GM19025 (cell line): Measurements from ENCODE around the gene TMEM200B.
"Not testable (repeated sequence)": the region's sequence is repeated elsewhere in the genome, so short reads cannot be mapped to it uniquely, and the experiment has no call there.

ENCODE experiments used
- ATAC-seq: cut with Tn5 transposase; IDR thresholded peaks from one replicate; pipeline ENCODE4 v1.9.1; 2021; ENCODE audit warnings: mild to moderate bottlenecking, low read depth, moderate library complexity; ENCODE audit not compliant: unreplicated experiment

TMEM200B gene

DNA sequence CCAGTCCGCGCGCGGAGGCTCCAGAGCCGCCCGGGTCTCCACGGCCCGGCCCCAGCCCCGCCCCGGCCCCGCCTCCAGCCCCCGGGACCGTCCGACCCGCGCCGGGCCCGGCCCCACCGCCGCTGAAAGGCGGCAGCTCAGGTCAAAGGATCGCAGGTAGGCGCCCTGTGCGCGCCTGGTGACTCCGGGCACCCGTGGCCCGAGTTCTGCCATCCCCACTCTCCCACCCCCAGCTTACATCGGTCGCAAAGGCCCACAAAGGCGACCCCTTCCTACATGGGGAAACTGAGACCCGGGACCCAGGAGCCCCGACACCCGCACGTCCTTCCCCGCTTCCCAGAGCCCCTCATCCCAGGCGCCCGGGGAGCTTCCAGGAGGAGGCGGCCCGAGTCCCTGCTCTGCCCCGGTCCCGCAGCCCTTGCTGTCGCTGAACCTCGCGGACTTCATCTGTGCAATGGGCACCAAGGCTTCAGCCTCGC, at the start of gene TMEM200B:
TMEM200B (minus strand) TSS at position 17 of the 479 bp plus-strand sequence. CDS start 2,075 bp downstream, outside the sequence.
- ATAC-seq = no peak

- ATAC-seq = no peak
Observed at GRCh38 chr1:29172415-29172939, 48.8 kb upstream of the TMEM200B start.

GRCh38 chr1:29171521-29171920, 47.8 kb upstream of the TMEM200B start:
- no peak for ATAC-seq

GRCh38 chr1:29171089-29171488, 47.4 kb upstream of the TMEM200B start:
- ATAC-seq = no peak

GRCh38 chr1:29169976-29170375, 46.3 kb upstream of the TMEM200B start:
- no peak for ATAC-seq

DNA sequence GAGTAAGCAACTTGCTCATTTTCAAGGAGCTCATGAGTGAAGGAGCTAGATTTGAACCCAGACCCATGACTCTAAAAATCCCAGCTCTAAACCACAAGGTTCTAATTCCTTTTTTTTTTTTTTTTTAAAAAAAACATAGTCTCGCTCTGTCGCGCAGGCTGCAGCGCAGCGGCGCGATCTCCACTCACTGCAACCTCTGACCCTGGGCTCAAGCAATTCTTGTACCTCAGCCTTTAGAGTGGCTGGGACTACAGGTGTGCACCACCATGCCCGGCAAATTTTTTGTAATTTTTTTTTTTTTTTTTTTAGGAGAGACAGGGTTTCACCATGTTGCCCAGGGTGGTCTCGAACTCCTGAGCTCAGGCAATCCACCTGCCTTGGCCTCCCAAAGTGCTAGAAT, 44.2 kb upstream of the TMEM200B start:
- ATAC-seq = no peak

DNA sequence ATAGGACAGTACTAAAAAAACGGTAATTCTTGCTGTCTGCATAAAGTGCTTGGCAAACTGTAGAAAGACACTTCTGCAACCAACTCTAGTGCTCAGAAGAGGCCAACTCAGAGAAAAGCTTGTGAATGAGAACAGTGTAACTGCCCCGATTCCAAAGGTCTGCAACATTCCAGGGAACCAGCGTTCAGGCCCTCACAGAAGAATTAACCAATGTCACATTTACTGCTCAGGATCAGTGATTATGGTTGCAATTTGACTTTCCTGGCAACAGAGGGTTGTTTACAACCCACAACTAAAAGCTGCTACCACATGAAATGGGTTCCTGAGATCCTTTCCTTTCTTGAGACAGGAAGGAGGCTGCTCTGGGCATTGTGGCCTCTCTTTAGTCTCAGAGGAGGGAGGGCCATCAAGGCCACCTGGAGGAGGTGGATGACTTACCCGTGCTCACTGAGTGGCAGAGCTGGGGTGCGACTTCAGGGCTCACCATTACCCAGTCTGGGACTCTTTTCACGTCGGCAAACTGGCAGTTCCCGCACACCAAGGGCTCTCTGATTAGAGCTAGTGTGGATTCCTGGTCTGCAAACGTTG, 42.7 kb upstream of the TMEM200B start:
- no peak for ATAC-seq

DNA sequence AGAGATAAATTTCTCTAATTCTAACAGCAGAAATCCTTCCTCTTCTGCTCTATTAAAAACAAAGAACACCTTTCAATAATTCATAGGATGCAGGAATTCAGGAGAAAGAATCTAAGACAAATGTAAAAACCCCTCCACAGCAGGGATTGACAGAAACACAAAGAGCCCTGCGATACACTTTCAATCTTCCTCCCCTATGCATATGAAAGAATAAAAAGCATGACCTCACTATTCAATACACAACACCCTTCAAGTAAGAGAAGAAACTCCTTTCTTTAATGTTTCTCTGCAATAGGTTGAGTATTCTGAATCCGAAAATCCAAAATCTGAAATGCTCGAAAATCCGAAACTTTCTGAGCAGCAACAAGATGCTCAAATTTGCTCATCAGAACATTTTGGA, 40.9 kb upstream of the TMEM200B start:
- no peak for ATAC-seq

DNA sequence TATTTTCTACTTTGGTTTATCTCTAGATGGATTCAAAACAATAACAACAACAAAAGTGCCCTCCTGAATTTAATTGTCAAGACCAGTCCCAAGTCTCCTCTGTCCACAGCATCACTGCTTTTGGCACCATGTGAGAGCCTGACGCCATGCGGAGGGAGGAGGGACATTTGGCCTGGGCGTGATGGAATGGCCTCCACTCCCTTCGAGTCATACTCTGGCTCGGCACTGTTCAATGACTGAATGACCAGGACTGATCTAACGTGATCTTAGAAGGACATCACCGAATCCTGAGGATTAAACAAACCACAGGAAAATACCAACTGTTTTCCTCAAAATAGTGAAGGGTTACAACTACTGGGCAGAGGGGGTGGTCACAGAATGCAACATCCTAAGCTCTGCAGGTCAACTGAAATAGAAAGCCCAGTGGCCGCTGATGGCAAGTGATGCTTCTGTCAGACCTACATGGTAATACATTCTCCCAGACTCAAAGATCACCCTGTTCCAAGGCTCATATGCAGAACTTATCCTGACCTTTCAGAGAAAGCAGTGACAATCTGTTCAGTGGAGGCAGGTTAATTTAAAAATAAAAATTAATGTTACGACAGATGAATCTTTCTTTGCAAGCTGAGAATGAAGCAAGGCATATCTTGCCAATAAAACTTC, 38.9 kb upstream of the TMEM200B start:
- ATAC-seq = no peak

DNA sequence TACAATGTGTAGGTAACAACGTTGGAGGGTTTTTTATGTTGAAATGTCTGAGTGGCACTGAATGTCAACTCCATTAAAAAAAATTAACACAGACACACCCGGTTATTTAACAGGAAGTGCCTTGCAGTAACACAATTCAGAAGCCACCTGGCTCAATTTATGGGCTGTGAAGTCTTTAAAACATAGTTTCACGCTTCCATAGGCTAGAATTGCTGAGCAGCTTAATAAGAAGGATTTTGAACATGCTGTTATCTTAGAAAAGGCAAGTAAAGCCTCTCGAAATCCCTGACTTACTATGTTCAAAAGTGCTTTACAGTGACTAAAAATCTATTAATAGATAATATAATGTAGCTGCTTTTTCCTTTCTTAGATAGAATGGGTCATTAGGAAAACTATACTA, 38.3 kb upstream of the TMEM200B start:
- no peak for ATAC-seq

GRCh38 chr1:29159773-29160172, 36.1 kb upstream of the TMEM200B start:
- ATAC-seq = no peak

GRCh38 chr1:29157269-29157601, 33.5 kb upstream of the TMEM200B start:
- no peak for ATAC-seq

GRCh38 chr1:29156543-29157268, 33.0 kb upstream of the TMEM200B start:
- ATAC-seq = no peak

- no peak for ATAC-seq
Observed at GRCh38 chr1:29152046-29152805, 28.5 kb upstream of the TMEM200B start.

DNA sequence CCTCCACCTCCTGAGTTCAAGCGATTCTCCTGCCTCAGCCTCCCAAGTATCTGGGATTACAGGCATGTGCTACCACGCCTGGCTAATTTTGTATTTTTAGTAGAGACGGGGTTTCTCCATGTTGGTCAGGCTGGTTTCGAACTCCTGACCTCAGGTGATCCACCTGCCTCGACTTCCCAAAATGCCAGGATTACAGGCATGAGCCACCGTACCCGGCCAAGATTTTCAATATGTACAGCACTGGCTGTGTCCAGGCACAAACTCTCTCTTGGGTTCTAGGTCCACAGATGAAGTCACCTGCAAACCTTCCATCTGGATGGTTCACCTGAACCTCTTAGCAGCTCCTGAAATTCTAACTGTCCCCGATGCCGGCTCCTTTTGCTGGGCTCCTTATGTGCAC, 26.6 kb upstream of the TMEM200B start:
- ATAC-seq = not testable (repeated sequence)

- ATAC-seq = no peak
Observed at GRCh38 chr1:29148656-29149491, 25.2 kb upstream of the TMEM200B start.

- no peak for ATAC-seq
Observed at GRCh38 chr1:29145739-29146437, 22.2 kb upstream of the TMEM200B start.

DNA sequence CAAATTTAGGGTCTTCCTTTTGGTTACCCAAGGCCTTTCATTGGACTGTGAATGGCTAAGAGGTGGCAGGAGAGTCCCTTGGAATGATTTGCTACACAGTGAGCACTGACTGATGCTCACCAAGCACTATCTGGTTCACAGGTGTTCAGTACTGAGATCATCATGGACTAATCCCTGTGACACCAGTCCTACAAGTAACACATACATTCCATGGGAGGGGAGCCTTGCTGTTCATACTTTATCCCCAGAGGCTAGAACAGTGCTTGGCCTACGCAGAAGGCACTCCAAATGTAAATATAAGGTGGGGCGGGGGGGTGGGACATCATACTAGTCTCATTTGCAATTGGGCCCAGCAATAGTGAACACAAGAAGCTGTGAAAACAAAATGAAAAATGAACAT, 20.5 kb upstream of the TMEM200B start:
- no peak for ATAC-seq

DNA sequence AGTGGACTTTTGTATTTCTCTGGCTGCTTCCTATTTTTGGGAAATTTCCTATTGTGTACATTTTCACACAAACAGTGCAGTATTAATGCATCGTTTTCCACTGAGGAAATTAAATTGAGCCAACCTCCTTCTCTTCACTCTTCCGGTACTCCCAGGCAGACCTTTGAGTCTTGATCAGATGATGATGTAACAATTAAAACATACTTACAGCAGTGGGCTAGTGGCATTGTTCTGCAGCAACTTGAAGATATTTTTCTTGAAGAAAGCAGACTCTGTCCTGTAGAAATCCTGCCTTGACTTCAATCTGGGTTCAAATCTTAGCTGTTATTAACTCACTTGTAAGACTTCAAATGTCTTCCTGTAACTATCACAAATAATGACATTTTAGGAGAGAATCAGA, 19.0 kb upstream of the TMEM200B start:
- ATAC-seq = no peak
